ENCODE data around the gene MYL7.

Gene MYL7

DNA sequence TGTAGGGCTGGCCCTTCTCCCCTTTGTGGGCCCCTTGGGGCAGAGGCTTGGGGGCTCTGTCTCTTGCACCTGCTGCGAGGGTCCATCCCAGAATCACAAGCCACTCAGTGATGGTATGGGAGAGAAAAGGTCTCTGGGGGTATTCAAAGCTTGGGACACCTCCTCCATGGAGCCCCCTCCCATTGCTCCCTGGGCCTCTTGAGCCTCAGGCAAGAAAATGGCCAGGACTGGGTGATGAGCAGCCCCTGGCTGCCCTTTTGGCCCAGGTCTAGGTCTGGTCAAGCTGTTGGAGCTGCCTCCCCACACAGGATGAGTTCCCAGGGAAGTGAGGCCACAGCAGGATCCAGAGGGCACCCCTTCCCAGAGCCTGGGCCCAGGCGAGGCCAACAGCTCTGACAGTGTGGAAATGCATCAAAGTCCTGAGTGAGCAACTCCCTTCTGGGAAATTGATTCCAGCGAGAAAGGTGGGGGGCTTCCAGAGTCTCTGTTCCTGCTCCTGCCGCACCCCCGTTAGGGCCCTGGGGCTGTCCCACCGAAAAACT lies 3.4 kb upstream of the MYL7 start:
- Histone ChIP-seq H3K4me2 (ENCODE audit: low read length) (no peak overlapping the region), H3K4me3 (ENCODE audit: low read length) (no peak overlapping the region), H3K9me2 (replicated peaks; ENCODE audit: control insufficient read depth, low read length) (no peaks in the 10 kb centered on the region), H3K4me1 (ENCODE audit: control insufficient read depth, low read length) (no peaks in the 10 kb centered on the region), H3F3A (ENCODE audit: control insufficient read depth, insufficient read depth) (peaks cover 4% of the 10 kb centered on the region), H4K20me1 (ENCODE audit: control insufficient read depth, insufficient read depth, low read depth, low read length) (no peaks in the 10 kb centered on the region), H3K36me3 (ENCODE audit: control insufficient read depth, low read length) (no peaks in the 10 kb centered on the region), H3K27ac (ENCODE audit: low read depth, low read length) (no peak overlapping the region), H3K9me3 (ENCODE audit: control insufficient read depth, insufficient read depth, low read length) (no peaks in the 10 kb centered on the region), H3K27me3 (ENCODE audit: control insufficient read depth, low read length) (peaks cover 3% of the 10 kb centered on the region; the same call in 1 of the 2 replicates), H3K79me2 (ENCODE audit: control insufficient read depth, low read length) (no peaks in the 10 kb centered on the region)
- TF ChIP-seq, protein P1, sequence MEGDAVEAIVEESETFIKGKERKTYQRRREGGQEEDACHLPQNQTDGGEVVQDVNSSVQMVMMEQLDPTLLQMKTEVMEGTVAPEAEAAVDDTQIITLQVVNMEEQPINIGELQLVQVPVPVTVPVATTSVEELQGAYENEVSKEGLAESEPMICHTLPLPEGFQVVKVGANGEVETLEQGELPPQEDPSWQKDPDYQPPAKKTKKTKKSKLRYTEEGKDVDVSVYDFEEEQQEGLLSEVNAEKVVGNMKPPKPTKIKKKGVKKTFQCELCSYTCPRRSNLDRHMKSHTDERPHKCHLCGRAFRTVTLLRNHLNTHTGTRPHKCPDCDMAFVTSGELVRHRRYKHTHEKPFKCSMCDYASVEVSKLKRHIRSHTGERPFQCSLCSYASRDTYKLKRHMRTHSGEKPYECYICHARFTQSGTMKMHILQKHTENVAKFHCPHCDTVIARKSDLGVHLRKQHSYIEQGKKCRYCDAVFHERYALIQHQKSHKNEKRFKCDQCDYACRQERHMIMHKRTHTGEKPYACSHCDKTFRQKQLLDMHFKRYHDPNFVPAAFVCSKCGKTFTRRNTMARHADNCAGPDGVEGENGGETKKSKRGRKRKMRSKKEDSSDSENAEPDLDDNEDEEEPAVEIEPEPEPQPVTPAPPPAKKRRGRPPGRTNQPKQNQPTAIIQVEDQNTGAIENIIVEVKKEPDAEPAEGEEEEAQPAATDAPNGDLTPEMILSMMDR (IDR thresholded peaks at IDR 0.05; ENCODE audit: low read depth, low read length, poor library complexity, severe bottlenecking): no peak
- TF ChIP-seq EZH2phosphoT487 (IDR thresholded peaks at IDR 0.05; ENCODE audit: borderline replicate concordance, low read length): no peak

DNA sequence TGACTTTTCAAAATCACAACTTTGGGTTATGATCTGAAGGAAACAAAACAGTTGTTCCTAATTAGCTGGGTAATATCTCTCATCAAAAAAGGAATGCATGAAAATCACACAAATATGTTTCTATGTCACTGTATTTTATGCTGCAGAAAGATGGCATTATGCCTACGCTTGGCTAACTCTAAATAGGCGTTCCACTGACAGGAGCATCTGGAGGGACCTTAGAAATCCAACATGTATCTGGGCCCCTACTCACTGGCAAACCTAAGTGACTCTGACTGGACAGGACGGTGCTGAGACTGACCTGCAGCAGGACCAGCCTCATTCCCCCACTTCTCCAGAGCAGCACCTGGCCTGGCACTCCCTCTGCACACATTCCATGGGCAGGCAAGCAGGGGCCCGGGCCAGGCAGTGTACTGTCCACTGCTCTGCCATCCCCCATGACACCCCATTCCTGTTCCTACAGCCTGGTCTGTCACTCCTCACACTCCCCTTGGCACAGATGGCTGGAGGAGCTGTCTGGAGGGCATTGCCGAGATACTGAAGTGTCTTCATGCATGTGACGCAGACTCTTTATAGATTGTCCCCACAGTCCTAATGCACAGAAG lies 2.6 kb upstream of the MYL7 start:
- Histone ChIP-seq H3K9me2 (replicated peaks; ENCODE audit: control insufficient read depth, low read length) (no peaks in the 10 kb centered on the region), H4K20me1 (ENCODE audit: control insufficient read depth, insufficient read depth, low read depth, low read length) (no peaks in the 10 kb centered on the region), H3K9me3 (ENCODE audit: control insufficient read depth, insufficient read depth, low read length) (no peaks in the 10 kb centered on the region), H3F3A (ENCODE audit: control insufficient read depth, insufficient read depth) (peaks cover 4% of the 10 kb centered on the region), H3K79me2 (ENCODE audit: control insufficient read depth, low read length) (no peaks in the 10 kb centered on the region), H3K4me3 (ENCODE audit: low read length) (no peak overlapping the region), H3K27ac (ENCODE audit: low read depth, low read length) (no peak overlapping the region), H3K4me1 (ENCODE audit: control insufficient read depth, low read length) (no peaks in the 10 kb centered on the region), H3K27me3 (ENCODE audit: control insufficient read depth, low read length) (peaks cover 3% of the 10 kb centered on the region; the same call in 1 of the 2 replicates), H3K4me2 (ENCODE audit: low read length) (no peak overlapping the region), H3K36me3 (ENCODE audit: control insufficient read depth, low read length) (no peaks in the 10 kb centered on the region)
- TF ChIP-seq, protein P1 (IDR thresholded peaks at IDR 0.05; ENCODE audit: low read depth, low read length, poor library complexity, severe bottlenecking): no peak
- no peak for TF ChIP-seq EZH2phosphoT487 (IDR thresholded peaks at IDR 0.05; ENCODE audit: borderline replicate concordance, low read length)

GRCh38 chr7:44142028-44142427 lies 896 bp upstream of the MYL7 start:
- Histone ChIP-seq H3K36me3 (ENCODE audit: control insufficient read depth, low read length) (no peaks in the 10 kb centered on the region), H3K4me3 (ENCODE audit: low read length) (no peak overlapping the region), H3K27ac (ENCODE audit: low read depth, low read length) (no peak overlapping the region), H4K20me1 (ENCODE audit: control insufficient read depth, insufficient read depth, low read depth, low read length) (no peaks in the 10 kb centered on the region), H3K4me1 (ENCODE audit: control insufficient read depth, low read length) (no peaks in the 10 kb centered on the region), H3K79me2 (ENCODE audit: control insufficient read depth, low read length) (no peaks in the 10 kb centered on the region), H3K9me2 (replicated peaks; ENCODE audit: control insufficient read depth, low read length) (no peaks in the 10 kb centered on the region), H3K9me3 (ENCODE audit: control insufficient read depth, insufficient read depth, low read length) (no peaks in the 10 kb centered on the region), H3F3A (ENCODE audit: control insufficient read depth, insufficient read depth) (peaks cover 4% of the 10 kb centered on the region), H3K27me3 (ENCODE audit: control insufficient read depth, low read length) (no peaks in the 10 kb centered on the region), H3K4me2 (ENCODE audit: low read length) (no peak overlapping the region)
- no peak for TF ChIP-seq EZH2phosphoT487 (IDR thresholded peaks at IDR 0.05; ENCODE audit: borderline replicate concordance, low read length)
- TF ChIP-seq, protein P1 (IDR thresholded peaks at IDR 0.05; ENCODE audit: low read depth, low read length, poor library complexity, severe bottlenecking): no peak

Measured in DOHH2 (cell line).